H9 (cell line): Measurements from ENCODE around the gene OR52N1. TPM values are rescaled to one million over a fixed set of nuclear protein-coding genes. Genes with fewer than 3 reads are reported as not detected.
A peak's percentile ranks its signal among the peaks of the same experiment; 100 is the strongest.

Experiments used
- DNase-seq: peaks from one replicate; pipeline ENCODE4 v3.0.0-alpha.2; 2017
- H2AFZ ChIP-seq: one replicate; pipeline ENCODE4 v1.6.1; 2013; ENCODE audit warnings: mild to moderate bottlenecking, low read length, control low read depth, moderate library complexity
- H2AK5ac ChIP-seq: 2 replicates; pipeline ENCODE4 v1.6.1; 2013; ENCODE audit warnings: low read length, control low read depth, mixed read lengths; ENCODE audit not compliant: insufficient read length
- H2BK120ac ChIP-seq: one replicate; pipeline ENCODE4 v1.6.1; 2013; ENCODE audit warnings: low read depth, mild to moderate bottlenecking, low read length, control low read depth, inconsistent platforms; ENCODE audit not compliant: poor library complexity, severe bottlenecking
- H2BK12ac ChIP-seq: 2 replicates; pipeline ENCODE4 v1.6.1; 2013; ENCODE audit warnings: low read length, control low read depth, mixed read lengths, low read depth; ENCODE audit not compliant: insufficient read length
- H2BK15ac ChIP-seq: 2 replicates; pipeline ENCODE4 v1.6.1; 2013; ENCODE audit warnings: low read depth, low read length, control low read depth
- H2BK20ac ChIP-seq: one replicate; pipeline ENCODE4 v1.6.1; 2013; ENCODE audit warnings: low read depth, mild to moderate bottlenecking, low read length, control low read depth, inconsistent platforms; ENCODE audit not compliant: poor library complexity, severe bottlenecking
- H2BK5ac ChIP-seq: 2 replicates; pipeline ENCODE4 v1.6.1; 2013; ENCODE audit warnings: low read length, control low read depth, mixed read lengths; ENCODE audit not compliant: insufficient read length
- H3K14ac ChIP-seq: 2 replicates; pipeline ENCODE4 v1.6.1; 2013; ENCODE audit warnings: low read length, control low read depth; ENCODE audit not compliant: insufficient read depth
- H3K18ac ChIP-seq: 2 replicates; pipeline ENCODE4 v1.6.1; 2013; ENCODE audit warnings: low read depth, mild to moderate bottlenecking, mixed read lengths, low read length, control low read depth; ENCODE audit not compliant: insufficient read length
- H3K23ac ChIP-seq: 2 replicates; pipeline ENCODE4 v1.6.1; 2013; ENCODE audit warnings: low read length, control low read depth, mixed read lengths, low read depth; ENCODE audit not compliant: insufficient read length
- H3K23me2 ChIP-seq: 2 replicates; pipeline ENCODE4 v1.6.1; 2013; ENCODE audit warnings: low read depth, mild to moderate bottlenecking, mixed read lengths, low read length, control low read depth; ENCODE audit not compliant: insufficient read length, poor library complexity, severe bottlenecking
- H3K27ac ChIP-seq: 2 replicates; pipeline ENCODE4 v1.5.1; 2013; ENCODE audit warnings: low read length, control low read depth, mixed read lengths, low read depth; ENCODE audit not compliant: insufficient read length
- H3K27me3 ChIP-seq: 2 replicates; pipeline ENCODE4 v1.6.1; 2013; ENCODE audit warnings: low read length, control low read depth, inconsistent platforms; ENCODE audit not compliant: insufficient read depth
- H3K4ac ChIP-seq: 2 replicates; pipeline ENCODE4 v1.6.1; 2013; ENCODE audit warnings: low read depth, mild to moderate bottlenecking, control low read depth, inconsistent platforms, low read length, moderate library complexity
- H3K4me1 ChIP-seq: 2 replicates; pipeline ENCODE4 v1.6.1; 2013; ENCODE audit warnings: low read length, control low read depth, inconsistent platforms; ENCODE audit not compliant: insufficient read depth
- H3K4me2 ChIP-seq: 2 replicates; pipeline ENCODE4 v1.6.1; 2013; ENCODE audit warnings: low read length, control low read depth, mixed read lengths; ENCODE audit not compliant: insufficient read length, insufficient read depth
- H3K56ac ChIP-seq: 2 replicates; pipeline ENCODE4 v1.6.1; 2013; ENCODE audit warnings: low read depth, mild to moderate bottlenecking, mixed read lengths, low read length, control low read depth; ENCODE audit not compliant: insufficient read length
- H3K79me1 ChIP-seq: 2 replicates; pipeline ENCODE4 v1.6.1; 2013; ENCODE audit warnings: low read depth, mild to moderate bottlenecking, moderate library complexity, low read length, control low read depth, inconsistent platforms; ENCODE audit not compliant: insufficient read depth, poor library complexity, severe bottlenecking
- H3K79me2 ChIP-seq: 2 replicates; pipeline ENCODE4 v1.6.1; 2013; ENCODE audit warnings: low read length, control low read depth, inconsistent platforms; ENCODE audit not compliant: insufficient read depth
- H3K9ac ChIP-seq: 2 replicates; pipeline ENCODE4 v1.6.1; 2013; ENCODE audit warnings: low read length, control low read depth, mixed read lengths; ENCODE audit not compliant: insufficient read length; ENCODE audit errors: extremely low read depth
- H3K9me3 ChIP-seq: one replicate; pipeline ENCODE4 v1.6.1; 2013; ENCODE audit warnings: low read depth, low read length, inconsistent platforms; ENCODE audit not compliant: control insufficient read depth
- H3T11ph ChIP-seq: one replicate; pipeline ENCODE4 v1.6.1; 2013; ENCODE audit warnings: mild to moderate bottlenecking, low read length, control low read depth, inconsistent platforms
- H4K20me1 ChIP-seq: one replicate; pipeline ENCODE4 v1.6.1; 2013; ENCODE audit not compliant: control insufficient read depth, insufficient read length, insufficient read depth
- H4K5ac ChIP-seq: 2 replicates; pipeline ENCODE4 v1.6.1; 2013; ENCODE audit warnings: low read depth, mild to moderate bottlenecking, mixed read lengths, low read length, control low read depth; ENCODE audit not compliant: insufficient read length
- H4K8ac ChIP-seq: replicated peaks from 2 replicates; pipeline ENCODE4 v1.6.1; 2013; ENCODE audit warnings: low read length, control low read depth, mixed read lengths, low read depth; ENCODE audit not compliant: insufficient read length
- H4K91ac ChIP-seq: 2 replicates; pipeline ENCODE4 v1.6.1; 2013; ENCODE audit warnings: low read depth, mild to moderate bottlenecking, moderate library complexity, mixed read lengths, low read length, control low read depth; ENCODE audit not compliant: insufficient read length
- H3K27ac Mint-ChIP-seq, 3 experiments: 2 replicates in 2 of 3; 3 replicates in 1 of 3; pipeline ENCODE4 v1.8.0; 2020 to 2021; ENCODE audit warnings: mixed read lengths in 3 of 3, mild to moderate bottlenecking in 1 of 3, moderate library complexity in 1 of 3
- H3K27me3 Mint-ChIP-seq: 2 replicates; pipeline ENCODE4 v1.8.0; 2021; ENCODE audit warnings: low read depth, mild to moderate bottlenecking, moderate library complexity, mixed read lengths
- H3K36me3 Mint-ChIP-seq, 3 experiments: 2 replicates in 2 of 3; 3 replicates in 1 of 3; pipeline ENCODE4 v1.8.0; 2020 to 2021; ENCODE audit warnings: low read depth in 3 of 3, mixed read lengths in 3 of 3; ENCODE audit not compliant: insufficient read depth in 1 of 3
- H3K4me1 Mint-ChIP-seq, 2 experiments: 2 replicates each; pipeline ENCODE4 v1.8.0; 2020; ENCODE audit warnings: mixed read lengths in 2 of 2
- H3K4me3 Mint-ChIP-seq, 2 experiments: 2 replicates in 1 of 2; 3 replicates in 1 of 2; pipeline ENCODE4 v1.8.0; 2020 to 2021; ENCODE audit warnings: mild to moderate bottlenecking in 2 of 2, mixed read lengths in 2 of 2, moderate library complexity in 1 of 2
- H3K9me3 Mint-ChIP-seq, 2 experiments: 2 replicates in 1 of 2; 3 replicates in 1 of 2; pipeline ENCODE4 v1.8.0; 2020; ENCODE audit warnings: mild to moderate bottlenecking in 2 of 2, mixed read lengths in 2 of 2, moderate library complexity in 1 of 2
- WGBS: extraction: QIAGEN DNeasy Blood & Tissue Kit; methylation state at CpG from one replicate; pipeline ENCODE4 v1.1.7; 2013; ENCODE audit warnings: missing lambda C conversion rate, low lambda C conversion rate, mixed read lengths; ENCODE audit not compliant: insufficient read length; ENCODE audit errors: extremely low coverage; 5-methylcytosine and 5-hydroxymethylcytosine counted together
- total RNA-seq: library from RNA; stranded (reverse); gene quantifications from 2 replicates; pipeline ENCODE4 v1.2.1, GENCODE V29; 2021
- TF ChIP-seq, protein P1 (sequence below): fragments of 200-600 bp; sonication (generic); conservative IDR thresholded peaks from 3 replicates; pipeline ENCODE4 v1.8.0; 2021; ENCODE audit warnings: antibody characterized with exemption, mild to moderate bottlenecking

OR52N1 gene
- total RNA-seq, 1 experiment from 2014 or later = not detected

DNA sequence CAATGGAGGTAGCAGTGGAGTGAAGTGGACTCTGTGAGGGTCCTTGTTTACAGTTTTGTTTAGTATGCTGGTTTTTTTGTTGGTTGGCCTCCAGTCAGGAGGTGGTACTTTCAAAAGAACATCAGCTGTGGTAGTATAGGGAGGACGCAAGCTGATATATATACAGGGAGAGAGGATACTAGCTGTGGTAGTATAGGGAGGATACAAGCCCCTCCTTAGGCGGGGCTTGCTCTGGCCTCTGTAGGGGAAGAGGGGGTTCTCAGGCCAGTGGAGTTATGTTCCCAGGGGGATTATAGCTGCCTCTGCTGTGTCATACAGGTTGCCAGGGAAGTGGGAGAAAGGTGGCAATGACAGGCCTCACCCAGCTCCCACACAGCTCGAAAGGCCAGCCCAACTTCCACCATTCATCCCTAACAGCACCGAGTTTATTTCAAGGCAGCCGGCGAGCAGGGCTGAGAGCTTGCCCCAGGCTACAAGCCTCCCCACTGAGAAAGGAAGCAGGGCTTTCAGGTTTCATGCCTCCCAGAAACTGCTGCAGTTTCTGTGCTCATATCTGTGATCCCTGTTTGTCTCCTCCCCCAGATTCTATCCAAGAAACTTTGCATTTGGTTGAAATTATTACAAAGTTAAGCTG lies 40.2 kb upstream of the OR52N1 start:
- Histone ChIP-seq H3T11ph (no peak overlapping the region), H3K4me2 (no peak overlapping the region), H2BK20ac (no peak overlapping the region), H3K79me1 (no peaks in the 10 kb centered on the region), H3K56ac (no peak overlapping the region), H2BK15ac (no peak overlapping the region), H4K8ac (no peak overlapping the region), H3K79me2 (no peaks in the 10 kb centered on the region), H2BK5ac (no peak overlapping the region), H3K14ac (no peak overlapping the region), H4K5ac (no peak overlapping the region), H2BK120ac (no peak overlapping the region), H3K18ac (no peak overlapping the region), H3K27me3 (no peaks in the 10 kb centered on the region), H3K23me2 (no peaks in the 10 kb centered on the region), H3K23ac (no peak overlapping the region), H3K4ac (no peak overlapping the region), H4K91ac (no peak overlapping the region), H3K9ac (no peak overlapping the region), H2BK12ac (no peak overlapping the region), H3K9me3 (no peaks in the 10 kb centered on the region), H2AK5ac (no peak overlapping the region), H3K4me1 (no peaks in the 10 kb centered on the region), H3K27ac (no peak overlapping the region), H4K20me1 (no peaks in the 10 kb centered on the region), H2AFZ (no peak overlapping the region)
- no peaks in the 10 kb centered on the region for H3K27me3 Mint-ChIP-seq
- peak; percentile 67 for DNase-seq
- H3K9me3 Mint-ChIP-seq = peaks cover 7% of the 10 kb centered on the region in 2 experiments
- peaks cover 6 to 8% (median 6%) of the 10 kb centered on the region in 3 experiments for H3K36me3 Mint-ChIP-seq
- TF ChIP-seq, protein P1, sequence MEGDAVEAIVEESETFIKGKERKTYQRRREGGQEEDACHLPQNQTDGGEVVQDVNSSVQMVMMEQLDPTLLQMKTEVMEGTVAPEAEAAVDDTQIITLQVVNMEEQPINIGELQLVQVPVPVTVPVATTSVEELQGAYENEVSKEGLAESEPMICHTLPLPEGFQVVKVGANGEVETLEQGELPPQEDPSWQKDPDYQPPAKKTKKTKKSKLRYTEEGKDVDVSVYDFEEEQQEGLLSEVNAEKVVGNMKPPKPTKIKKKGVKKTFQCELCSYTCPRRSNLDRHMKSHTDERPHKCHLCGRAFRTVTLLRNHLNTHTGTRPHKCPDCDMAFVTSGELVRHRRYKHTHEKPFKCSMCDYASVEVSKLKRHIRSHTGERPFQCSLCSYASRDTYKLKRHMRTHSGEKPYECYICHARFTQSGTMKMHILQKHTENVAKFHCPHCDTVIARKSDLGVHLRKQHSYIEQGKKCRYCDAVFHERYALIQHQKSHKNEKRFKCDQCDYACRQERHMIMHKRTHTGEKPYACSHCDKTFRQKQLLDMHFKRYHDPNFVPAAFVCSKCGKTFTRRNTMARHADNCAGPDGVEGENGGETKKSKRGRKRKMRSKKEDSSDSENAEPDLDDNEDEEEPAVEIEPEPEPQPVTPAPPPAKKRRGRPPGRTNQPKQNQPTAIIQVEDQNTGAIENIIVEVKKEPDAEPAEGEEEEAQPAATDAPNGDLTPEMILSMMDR = no peak
- no peak overlapping the region for H3K4me3 Mint-ChIP-seq
- H3K4me1 Mint-ChIP-seq = peaks cover 8 to 20% of the 10 kb centered on the region in 2 experiments
- no CpG with 5 or more reads among the region's 6 CpGs for WGBS
- H3K27ac Mint-ChIP-seq = peak overlapping the region; percentile 60 to 92 (median 83)
